Neural cell (in vitro differentiated cells): ENCODE results near the gene B3GAT2. TPM values are rescaled to one million over a fixed set of nuclear protein-coding genes. Genes with fewer than 3 reads are reported as not detected.
A peak's percentile ranks its signal among the peaks of the same experiment; 100 is the strongest.
"Not testable (repeated sequence)": the region's sequence is repeated elsewhere in the genome, so short reads cannot be mapped to it uniquely, and the experiment has no call there.

Experiments used
- H2AFZ ChIP-seq: fragments of 200-600, 300-800 bp; sonication (generic), shearing (Covaris generic); 2 replicates; pipeline ENCODE4 v1.6.0; 2014; ENCODE audit warnings: low read depth, mild to moderate bottlenecking, antibody characterized with exemption, low read length, moderate library complexity
- H3F3A ChIP-seq: fragments of 200-600 bp; shearing (Covaris generic); 2 replicates; pipeline ENCODE4 v1.6.1; 2016; ENCODE audit warnings: mild to moderate bottlenecking, moderate library complexity, mixed read lengths, antibody characterized with exemption, low read length; ENCODE audit not compliant: insufficient read depth, poor library complexity, severe bottlenecking
- H3K27ac ChIP-seq: fragments of 200-600, 300-800 bp; sonication (generic), shearing (Covaris generic); 2 replicates; pipeline ENCODE4 v1.5.1; 2014; ENCODE audit warnings: mild to moderate bottlenecking, low read length, moderate library complexity
- H3K27me3 ChIP-seq: fragments of 300-800, 200-600 bp; sonication (generic), shearing (Covaris generic); 2 replicates; pipeline ENCODE4 v1.6.0; 2014; ENCODE audit warnings: mild to moderate bottlenecking, low read depth, low read length, moderate library complexity; ENCODE audit not compliant: insufficient read depth
- H3K36me3 ChIP-seq: fragments of 300-800, 200-600 bp; sonication (generic), shearing (Covaris generic); 2 replicates; pipeline ENCODE4 v1.5.1; 2014; ENCODE audit warnings: mild to moderate bottlenecking, antibody characterized with exemption, low read length, moderate library complexity; ENCODE audit not compliant: insufficient read depth
- H3K4me2 ChIP-seq: fragments of 300-800, 200-600 bp; sonication (generic), shearing (Covaris generic); 2 replicates; pipeline ENCODE4 v1.6.0; 2014; ENCODE audit warnings: mild to moderate bottlenecking, low read length
- H3K4me3 ChIP-seq: fragments of 300-800, 200-600 bp; sonication (generic), shearing (Covaris generic); 2 replicates; pipeline ENCODE4 v1.5.1; 2014; ENCODE audit warnings: mild to moderate bottlenecking, low read length, moderate library complexity
- H3K79me2 ChIP-seq: fragments of 200-600 bp; shearing (Covaris generic); replicated peaks from 2 replicates; pipeline ENCODE4 v1.6.0; 2014; ENCODE audit warnings: mild to moderate bottlenecking, low read length, moderate library complexity; ENCODE audit not compliant: insufficient read depth
- H3K9ac ChIP-seq: fragments of 300-800, 200-600 bp; sonication (generic), shearing (Covaris generic); 2 replicates; pipeline ENCODE4 v1.6.1; 2016; ENCODE audit warnings: mild to moderate bottlenecking, low read length, mixed read lengths
- H3K9me2 ChIP-seq: fragments of 200-600 bp; shearing (Covaris generic); 2 replicates; pipeline ENCODE4 v1.6.1; 2016; ENCODE audit warnings: mild to moderate bottlenecking, low read length, mixed read lengths; ENCODE audit not compliant: insufficient read depth
- H3K9me3 ChIP-seq: fragments of 200-600, 300-800 bp; sonication (generic), shearing (Covaris generic); 2 replicates; pipeline ENCODE4 v1.6.1; 2016; ENCODE audit warnings: mild to moderate bottlenecking, mixed run types, low read length, moderate library complexity, mixed read lengths
- H4K20me1 ChIP-seq: fragments of 200-600 bp; shearing (Covaris generic); 2 replicates; pipeline ENCODE4 v1.6.1; 2016; ENCODE audit warnings: mild to moderate bottlenecking, mixed run types; ENCODE audit not compliant: insufficient read depth
- EP300 ChIP-seq: fragments of 450-650 bp; conservative IDR thresholded peaks from 2 replicates; pipeline ENCODE4 v1.6.1; 2014; ENCODE audit warnings: antibody characterized with exemption, mild to moderate bottlenecking, moderate library complexity; ENCODE audit not compliant: poor library complexity, severe bottlenecking
- EZH2 ChIP-seq: fragments of 200-600, 300-800 bp; shearing (Covaris generic), sonication (generic); IDR thresholded peaks from 2 replicates; pipeline ENCODE4 v1.6.1; 2014; ENCODE audit warnings: antibody characterized with exemption, low read length, borderline replicate concordance, mild to moderate bottlenecking; ENCODE audit not compliant: insufficient read depth, poor library complexity, severe bottlenecking
- MXI1 ChIP-seq: fragments of 450-650 bp; conservative IDR thresholded peaks from 2 replicates; pipeline ENCODE4 v1.6.1; 2014; ENCODE audit warnings: antibody characterized with exemption, mild to moderate bottlenecking; ENCODE audit not compliant: poor library complexity, severe bottlenecking
- POLR2AphosphoS5 ChIP-seq: IDR thresholded peaks from 2 replicates; pipeline ENCODE4 v1.6.1; 2012
- RAD21 ChIP-seq: fragments of 450-650 bp; conservative IDR thresholded peaks from 2 replicates; pipeline ENCODE4 v1.6.1; 2014; ENCODE audit warnings: antibody characterized with exemption, mild to moderate bottlenecking, moderate library complexity
- SMC3 ChIP-seq: fragments of 450-650 bp; conservative IDR thresholded peaks from 2 replicates; pipeline ENCODE4 v1.6.1; 2014; ENCODE audit warnings: antibody characterized with exemption, mild to moderate bottlenecking, moderate library complexity; ENCODE audit not compliant: poor library complexity
- TAF1 ChIP-seq: IDR thresholded peaks from 2 replicates; pipeline ENCODE4 v1.6.1; 2012; ENCODE audit warnings: low read depth
- polyA plus RNA-seq: library from polyadenylated mRNA; depleted of rRNA; stranded (reverse); fragments of >200 nt; gene quantifications from 2 replicates; pipeline ENCODE4 v1.2.3, GENCODE V29; 2014
- TF ChIP-seq, protein P1 (sequence below): fragments of 450-650 bp; IDR thresholded peaks from 2 replicates; pipeline ENCODE4 v1.5.1; 2014; ENCODE audit warnings: antibody characterized with exemption, mild to moderate bottlenecking, moderate library complexity; ENCODE audit not compliant: poor library complexity, severe bottlenecking
- TF ChIP-seq, protein P2 (sequence below): IDR thresholded peaks from 2 replicates; pipeline ENCODE4 v1.6.1; 2012; ENCODE audit warnings: borderline replicate concordance

The B3GAT2 gene
- polyA plus RNA-seq, 1 donor from 2014 or later = 5.6 TPM

- no peak overlapping the region for H3K27ac ChIP-seq
- no peaks in the 10 kb centered on the region for H3K79me2 ChIP-seq
- no peaks in the 10 kb centered on the region for H3K36me3 ChIP-seq
- no peaks in the 10 kb centered on the region for H4K20me1 ChIP-seq
- TF ChIP-seq MXI1 = no peak
- no peak for TF ChIP-seq SMC3
- no peak for TF ChIP-seq EP300
- TF ChIP-seq EZH2 = no peak
- TF ChIP-seq TAF1 = no peak
- TF ChIP-seq POLR2AphosphoS5 = no peak
- TF ChIP-seq, protein P1, sequence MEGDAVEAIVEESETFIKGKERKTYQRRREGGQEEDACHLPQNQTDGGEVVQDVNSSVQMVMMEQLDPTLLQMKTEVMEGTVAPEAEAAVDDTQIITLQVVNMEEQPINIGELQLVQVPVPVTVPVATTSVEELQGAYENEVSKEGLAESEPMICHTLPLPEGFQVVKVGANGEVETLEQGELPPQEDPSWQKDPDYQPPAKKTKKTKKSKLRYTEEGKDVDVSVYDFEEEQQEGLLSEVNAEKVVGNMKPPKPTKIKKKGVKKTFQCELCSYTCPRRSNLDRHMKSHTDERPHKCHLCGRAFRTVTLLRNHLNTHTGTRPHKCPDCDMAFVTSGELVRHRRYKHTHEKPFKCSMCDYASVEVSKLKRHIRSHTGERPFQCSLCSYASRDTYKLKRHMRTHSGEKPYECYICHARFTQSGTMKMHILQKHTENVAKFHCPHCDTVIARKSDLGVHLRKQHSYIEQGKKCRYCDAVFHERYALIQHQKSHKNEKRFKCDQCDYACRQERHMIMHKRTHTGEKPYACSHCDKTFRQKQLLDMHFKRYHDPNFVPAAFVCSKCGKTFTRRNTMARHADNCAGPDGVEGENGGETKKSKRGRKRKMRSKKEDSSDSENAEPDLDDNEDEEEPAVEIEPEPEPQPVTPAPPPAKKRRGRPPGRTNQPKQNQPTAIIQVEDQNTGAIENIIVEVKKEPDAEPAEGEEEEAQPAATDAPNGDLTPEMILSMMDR = no peak
- TF ChIP-seq, protein P2, sequence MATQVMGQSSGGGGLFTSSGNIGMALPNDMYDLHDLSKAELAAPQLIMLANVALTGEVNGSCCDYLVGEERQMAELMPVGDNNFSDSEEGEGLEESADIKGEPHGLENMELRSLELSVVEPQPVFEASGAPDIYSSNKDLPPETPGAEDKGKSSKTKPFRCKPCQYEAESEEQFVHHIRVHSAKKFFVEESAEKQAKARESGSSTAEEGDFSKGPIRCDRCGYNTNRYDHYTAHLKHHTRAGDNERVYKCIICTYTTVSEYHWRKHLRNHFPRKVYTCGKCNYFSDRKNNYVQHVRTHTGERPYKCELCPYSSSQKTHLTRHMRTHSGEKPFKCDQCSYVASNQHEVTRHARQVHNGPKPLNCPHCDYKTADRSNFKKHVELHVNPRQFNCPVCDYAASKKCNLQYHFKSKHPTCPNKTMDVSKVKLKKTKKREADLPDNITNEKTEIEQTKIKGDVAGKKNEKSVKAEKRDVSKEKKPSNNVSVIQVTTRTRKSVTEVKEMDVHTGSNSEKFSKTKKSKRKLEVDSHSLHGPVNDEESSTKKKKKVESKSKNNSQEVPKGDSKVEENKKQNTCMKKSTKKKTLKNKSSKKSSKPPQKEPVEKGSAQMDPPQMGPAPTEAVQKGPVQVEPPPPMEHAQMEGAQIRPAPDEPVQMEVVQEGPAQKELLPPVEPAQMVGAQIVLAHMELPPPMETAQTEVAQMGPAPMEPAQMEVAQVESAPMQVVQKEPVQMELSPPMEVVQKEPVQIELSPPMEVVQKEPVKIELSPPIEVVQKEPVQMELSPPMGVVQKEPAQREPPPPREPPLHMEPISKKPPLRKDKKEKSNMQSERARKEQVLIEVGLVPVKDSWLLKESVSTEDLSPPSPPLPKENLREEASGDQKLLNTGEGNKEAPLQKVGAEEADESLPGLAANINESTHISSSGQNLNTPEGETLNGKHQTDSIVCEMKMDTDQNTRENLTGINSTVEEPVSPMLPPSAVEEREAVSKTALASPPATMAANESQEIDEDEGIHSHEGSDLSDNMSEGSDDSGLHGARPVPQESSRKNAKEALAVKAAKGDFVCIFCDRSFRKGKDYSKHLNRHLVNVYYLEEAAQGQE = no peak
- H2AFZ ChIP-seq = no peak overlapping the region
- peaks cover 23% of the 10 kb centered on the region for H3K27me3 ChIP-seq
- no peaks in the 10 kb centered on the region for H3K9me3 ChIP-seq
- H3K9me2 ChIP-seq = no peaks in the 10 kb centered on the region
- peak overlapping the region; percentile 89 for H3K4me3 ChIP-seq
- H3K9ac ChIP-seq = no peak overlapping the region
- no peaks in the 10 kb centered on the region for H3F3A ChIP-seq
- H3K4me2 ChIP-seq = no peak overlapping the region
Measured at GRCh38 chr6:70954176-70954575, 2.7 kb downstream of the B3GAT2 start.

GRCh38 chr6:70952608-70953165, 4.2 kb downstream of the B3GAT2 start:
- no peaks in the 10 kb centered on the region for H3K9me3 ChIP-seq
- no peaks in the 10 kb centered on the region for H3K9me2 ChIP-seq
- no peak overlapping the region for H3K4me2 ChIP-seq
- no peak overlapping the region for H3K27ac ChIP-seq
- no peaks in the 10 kb centered on the region for H3K36me3 ChIP-seq
- H3K9ac ChIP-seq = no peak overlapping the region
- no peaks in the 10 kb centered on the region for H4K20me1 ChIP-seq
- no peak for TF ChIP-seq EZH2
- TF ChIP-seq, protein P2 = no peak
- no peak for TF ChIP-seq TAF1
- TF ChIP-seq, protein P1 = no peak
- no peak for TF ChIP-seq SMC3
- no peak for TF ChIP-seq EP300
- TF ChIP-seq POLR2AphosphoS5 = no peak
- no peak for TF ChIP-seq MXI1
- TF ChIP-seq RAD21 = no peak
- no peaks in the 10 kb centered on the region for H3K79me2 ChIP-seq
- H3K4me3 ChIP-seq = no peak overlapping the region
- no peak overlapping the region for H2AFZ ChIP-seq
- H3F3A ChIP-seq = no peaks in the 10 kb centered on the region
- H3K27me3 ChIP-seq = peaks cover 11% of the 10 kb centered on the region

- not testable (repeated sequence) for H3F3A ChIP-seq, H3K9me3 ChIP-seq, H3K4me2 ChIP-seq, H3K27me3 ChIP-seq, H3K36me3 ChIP-seq, H2AFZ ChIP-seq, H3K9me2 ChIP-seq, H3K4me3 ChIP-seq, H3K79me2 ChIP-seq, H4K20me1 ChIP-seq, H3K9ac ChIP-seq, H3K27ac ChIP-seq
Measured at GRCh38 chr6:70944321-70944720, 12.5 kb downstream of the B3GAT2 start.
